GM12878 (cell line): ENCODE data around the gene PRKN. TPM values are rescaled to one million over a fixed set of nuclear protein-coding genes. Genes with fewer than 3 reads are reported as not detected.

Experiments
- ATAC-seq: fragments of 200-7000 bp; cut with Tn5 transposase; 3 replicates; pipeline ENCODE4 v1.9.1; 2020; ENCODE audit warnings: mild to moderate bottlenecking, moderate library complexity
- BruUV-seq: library from RNA; stranded (reverse); fragments of 400-500 nt; replicated peaks from 2 replicates; lab custom pipeline; 2021; lab: Mats Ljungman, UMichigan
- CTCF ChIA-PET: fragments of 300-600 bp; sonication (Branson Sonifier 250); formaldehyde crosslinking; extraction: SDS; loops from one replicate; lab custom pipeline; 2021; ENCODE audit warnings: inconsistent platforms; lab: Yijun Ruan, JAX
- POLR2A ChIA-PET: fragments of 350-600 bp; formaldehyde crosslinking; extraction: SDS; loops from one replicate; lab custom pipeline; 2021; ENCODE audit warnings: inconsistent platforms; lab: Charles Lee
- RAD21 ChIA-PET: fragments of 300-600 bp; sonication (Branson Sonifier 250); formaldehyde crosslinking; loops from one replicate; lab custom pipeline; 2023; ENCODE audit warnings: antibody characterized with exemption; ENCODE audit not compliant: unreplicated experiment; lab: Charles Lee
- SMC1A ChIA-PET: fragments of 300-600 bp; sonication (Branson Sonifier 250); formaldehyde crosslinking; loops from one replicate; lab custom pipeline; 2023; ENCODE audit not compliant: unreplicated experiment, uncharacterized antibody; lab: Charles Lee
- DNase-seq: peaks from one replicate; pipeline ENCODE4 v3.0.0-alpha.2; 2011; ENCODE audit warnings: low read depth, low spot score
- FAIRE-seq: peaks from 3 replicates; lab custom pipeline; 2011; peaks lifted over from hg19 to GRCh38; lab: Jason Lieb, UNC
- H2AFZ ChIP-seq: 2 replicates; pipeline ENCODE4 v1.6.0; 2011; ENCODE audit warnings: low read depth, low read length, control low read depth; ENCODE audit not compliant: control insufficient read depth
- H3K27ac ChIP-seq: 2 replicates; pipeline ENCODE4 v1.5.1; 2011; ENCODE audit warnings: control low read depth; ENCODE audit not compliant: control insufficient read depth, insufficient read depth
- H3K27me3 ChIP-seq, 2 experiments: replicated peaks in 1 of 2; 2 replicates each; pipeline versions ENCODE4 v1.6.0 to v1.6.1; 2011; ENCODE audit warnings: low read length in 1 of 2; ENCODE audit not compliant: control insufficient read depth in 2 of 2, insufficient read depth in 2 of 2
- H3K36me3 ChIP-seq, 2 experiments: 2 replicates each; pipeline ENCODE4 v1.5.1; 2011; ENCODE audit warnings: low read length in 1 of 2; ENCODE audit not compliant: control insufficient read depth in 2 of 2, insufficient read depth in 2 of 2
- H3K4me1 ChIP-seq: 2 replicates; pipeline ENCODE4 v1.6.1; 2011; ENCODE audit warnings: mild to moderate bottlenecking, low read length, moderate library complexity, mixed read lengths; ENCODE audit not compliant: control insufficient read depth, insufficient read depth
- H3K4me2 ChIP-seq: 2 replicates; pipeline ENCODE4 v1.6.0; 2011; ENCODE audit warnings: control low read depth; ENCODE audit not compliant: control insufficient read depth, insufficient read depth
- H3K4me3 ChIP-seq: fragments of 200-600 bp; sonication (generic); 2 replicates; pipeline ENCODE4 v1.5.1; 2016
- H3K79me2 ChIP-seq: 2 replicates; pipeline ENCODE4 v1.6.0; 2011; ENCODE audit warnings: low read length; ENCODE audit not compliant: control insufficient read depth, insufficient read depth
- H3K9ac ChIP-seq: 2 replicates; pipeline ENCODE4 v1.8.0; 2011; ENCODE audit warnings: low read length, control low read depth, mixed read lengths; ENCODE audit not compliant: control insufficient read depth, insufficient read depth
- H3K9me3 ChIP-seq: replicated peaks from 3 replicates; pipeline ENCODE4 v1.5.1; 2011; ENCODE audit warnings: mild to moderate bottlenecking, low read length; ENCODE audit not compliant: control insufficient read depth, insufficient read depth
- H4K20me1 ChIP-seq: 2 replicates; pipeline ENCODE4 v1.6.0; 2011; ENCODE audit not compliant: control insufficient read depth, insufficient read depth
- ASH2L ChIP-seq: fragments of 300-600, 200-600 bp; sonication (generic); IDR thresholded peaks from 2 replicates; pipeline ENCODE4 v1.6.1; 2017; ENCODE audit warnings: low read depth, mild to moderate bottlenecking, borderline replicate concordance
- GABPA ChIP-seq: IDR thresholded peaks from 2 replicates; pipeline ENCODE4 v1.6.1; 2014; ENCODE audit warnings: antibody characterized with exemption, low read depth, mild to moderate bottlenecking, inconsistent platforms
- WGBS: methylation state at CpG from one replicate; pipeline ENCODE4 v1.1.6; 2016; ENCODE audit warnings: low lambda C conversion rate; ENCODE audit not compliant: insufficient replicate concordance, insufficient coverage; ENCODE audit errors: missing lambda C conversion rate; 5-methylcytosine and 5-hydroxymethylcytosine counted together
- in situ Hi-C: fragments of 300-500 bp; cut with MboI; formaldehyde crosslinking; loops from 9 replicates; pipeline ENCODE4 v1.14.3; 2018; ENCODE audit warnings: mixed read lengths
- intact Hi-C: fragments of 100-400 bp; cut with micrococcal nuclease; formaldehyde crosslinking; loops from one replicate; pipeline ENCODE4 v1.14.2; 2022; ENCODE audit not compliant: unreplicated experiment
- polyA plus RNA-seq, 11 experiments: library from polyadenylated mRNA; depleted of rRNA in 4 of 11; unstranded in 6 of 11; stranded (reverse) in 5 of 11; fragments of >200 nt; fragmentation: Nextera tagmentation in 4 of 11; fragmentation: Illumina TruSeq in 1 of 11; extraction: Ambion mirVana in 4 of 11; extraction: Trizol in 1 of 11; gene quantifications; 1 replicate in 1 of 11; 2 replicates in 10 of 11; pipeline versions ENCODE4 v1.2.1 to v1.2.3, GENCODE V29; 2011 to 2016; ENCODE audit warnings: inconsistent platforms in 2 of 11, missing spikeins in 2 of 11, low read depth in 1 of 11
- total RNA-seq, 4 experiments: library from RNA; depleted of rRNA in 3 of 4; stranded (reverse); fragments of >200 nt in 3 of 4; fragmentation: Illumina TruSeq in 1 of 4; extraction: Trizol in 1 of 4; gene quantifications; 2 replicates each; pipeline versions ENCODE4 v1.2.1 to v1.2.3, GENCODE V29; 2013 to 2021
- TF ChIP-seq, protein P1 (sequence below): IDR thresholded peaks from 2 replicates; pipeline ENCODE4 v1.6.1; 2012; ENCODE audit warnings: improper control_type of control experiment, low read depth, low read length; ENCODE audit not compliant: insufficient replicate concordance

PRKN gene
- total and polyA plus RNA-seq, 10 of the 15 experiments (the other 5 are each of a cell fraction or from before 2014, with no cell fraction given): 0.06 to 0.09 TPM; not detected in 8

DNA sequence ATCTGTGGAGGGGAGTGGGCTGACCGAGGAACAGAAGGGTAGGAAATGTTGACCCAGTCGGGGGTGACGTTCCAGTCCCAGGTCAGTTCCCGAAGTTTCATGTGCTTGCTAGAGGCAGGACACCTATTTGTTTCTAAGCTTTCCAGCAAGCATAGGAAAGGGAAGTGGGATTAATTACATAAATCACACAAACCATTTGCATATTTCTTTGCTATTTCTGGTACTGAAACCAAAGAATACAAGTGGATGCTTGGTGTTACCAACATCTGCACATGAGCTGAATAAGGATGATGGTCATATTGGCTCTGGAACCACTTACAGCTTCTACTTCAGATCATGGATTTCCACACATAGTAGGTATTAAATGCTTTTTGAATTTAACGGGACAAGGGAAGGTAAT is 546.5 kb downstream of the PRKN start:
- no peak overlapping the region for H3K9ac ChIP-seq
- ATAC-seq (no peak), FAIRE-seq (no peak), DNase-seq (no peak)
- no peaks in the 10 kb centered on the region for H3K9me3 ChIP-seq
- H3K4me3 ChIP-seq: no peak overlapping the region
- TF ChIP-seq, protein P1, sequence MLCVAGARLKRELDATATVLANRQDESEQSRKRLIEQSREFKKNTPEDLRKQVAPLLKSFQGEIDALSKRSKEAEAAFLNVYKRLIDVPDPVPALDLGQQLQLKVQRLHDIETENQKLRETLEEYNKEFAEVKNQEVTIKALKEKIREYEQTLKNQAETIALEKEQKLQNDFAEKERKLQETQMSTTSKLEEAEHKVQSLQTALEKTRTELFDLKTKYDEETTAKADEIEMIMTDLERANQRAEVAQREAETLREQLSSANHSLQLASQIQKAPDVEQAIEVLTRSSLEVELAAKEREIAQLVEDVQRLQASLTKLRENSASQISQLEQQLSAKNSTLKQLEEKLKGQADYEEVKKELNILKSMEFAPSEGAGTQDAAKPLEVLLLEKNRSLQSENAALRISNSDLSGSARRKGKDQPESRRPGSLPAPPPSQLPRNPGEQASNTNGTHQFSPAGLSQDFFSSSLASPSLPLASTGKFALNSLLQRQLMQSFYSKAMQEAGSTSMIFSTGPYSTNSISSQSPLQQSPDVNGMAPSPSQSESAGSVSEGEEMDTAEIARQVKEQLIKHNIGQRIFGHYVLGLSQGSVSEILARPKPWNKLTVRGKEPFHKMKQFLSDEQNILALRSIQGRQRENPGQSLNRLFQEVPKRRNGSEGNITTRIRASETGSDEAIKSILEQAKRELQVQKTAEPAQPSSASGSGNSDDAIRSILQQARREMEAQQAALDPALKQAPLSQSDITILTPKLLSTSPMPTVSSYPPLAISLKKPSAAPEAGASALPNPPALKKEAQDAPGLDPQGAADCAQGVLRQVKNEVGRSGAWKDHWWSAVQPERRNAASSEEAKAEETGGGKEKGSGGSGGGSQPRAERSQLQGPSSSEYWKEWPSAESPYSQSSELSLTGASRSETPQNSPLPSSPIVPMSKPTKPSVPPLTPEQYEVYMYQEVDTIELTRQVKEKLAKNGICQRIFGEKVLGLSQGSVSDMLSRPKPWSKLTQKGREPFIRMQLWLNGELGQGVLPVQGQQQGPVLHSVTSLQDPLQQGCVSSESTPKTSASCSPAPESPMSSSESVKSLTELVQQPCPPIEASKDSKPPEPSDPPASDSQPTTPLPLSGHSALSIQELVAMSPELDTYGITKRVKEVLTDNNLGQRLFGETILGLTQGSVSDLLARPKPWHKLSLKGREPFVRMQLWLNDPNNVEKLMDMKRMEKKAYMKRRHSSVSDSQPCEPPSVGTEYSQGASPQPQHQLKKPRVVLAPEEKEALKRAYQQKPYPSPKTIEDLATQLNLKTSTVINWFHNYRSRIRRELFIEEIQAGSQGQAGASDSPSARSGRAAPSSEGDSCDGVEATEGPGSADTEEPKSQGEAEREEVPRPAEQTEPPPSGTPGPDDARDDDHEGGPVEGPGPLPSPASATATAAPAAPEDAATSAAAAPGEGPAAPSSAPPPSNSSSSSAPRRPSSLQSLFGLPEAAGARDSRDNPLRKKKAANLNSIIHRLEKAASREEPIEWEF: no peak
- no peak for TF ChIP-seq ASH2L
- TF ChIP-seq GABPA: no peak
- no peak overlapping the region for H3K4me2 ChIP-seq
- no TSS peak for BruUV-seq
- 20% methylated on average over 5 of the region's 5 CpGs for WGBS
- H3K27ac ChIP-seq: no peak overlapping the region
- no peaks in the 10 kb centered on the region for H3K79me2 ChIP-seq
- intact Hi-C loops: no loop called here
- ChIA-PET RAD21 (no interaction called here), CTCF (no interaction called here), POLR2A (no interaction called here), SMC1A (no interaction called here)
- H3K36me3 ChIP-seq: no peaks in the 10 kb centered on the region
- H3K27me3 ChIP-seq: no peaks in the 10 kb centered on the region
- no peaks in the 10 kb centered on the region for H4K20me1 ChIP-seq
- H3K4me1 ChIP-seq: no peaks in the 10 kb centered on the region
- H2AFZ ChIP-seq: no peak overlapping the region
- in situ Hi-C loops: no loop called here
